ENCODE results near the gene MRPL57.
A peak's percentile ranks its signal among the peaks of the same experiment; 100 is the strongest.
"Not testable (repeated sequence)": the region's sequence is repeated elsewhere in the genome, so short reads cannot be mapped to it uniquely, and the experiment has no call there.

The MRPL57 gene

DNA sequence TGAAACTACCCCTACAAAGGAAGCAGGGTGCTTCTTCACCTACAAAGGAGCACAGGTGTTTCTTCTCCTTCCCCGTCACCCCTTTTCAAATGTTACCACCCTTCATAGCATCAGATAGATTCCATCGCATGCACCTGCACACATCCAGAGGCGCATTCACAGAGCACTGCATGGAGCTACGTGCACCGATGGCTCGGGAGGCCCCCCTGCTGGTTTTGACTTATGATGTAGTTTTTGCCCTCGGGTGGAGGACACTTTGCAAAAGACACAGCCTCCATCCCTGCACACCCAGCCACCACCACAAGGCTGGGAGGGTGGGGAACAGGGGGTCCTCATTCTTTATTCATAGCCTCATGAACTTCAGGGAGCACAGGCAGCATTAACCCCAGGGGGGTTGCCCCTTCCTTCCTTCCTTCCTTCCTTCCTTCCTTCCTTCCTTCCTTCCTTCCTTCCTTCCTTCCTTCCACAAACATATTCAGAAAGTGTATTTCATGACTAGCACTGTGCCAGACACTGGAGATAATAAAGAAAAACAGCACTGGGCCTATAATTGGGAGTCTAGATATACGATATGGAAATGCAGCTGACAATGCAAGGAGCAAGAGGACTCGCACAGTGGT lies 21.3 kb downstream of the MRPL57 start:
- DNase-seq, result not testable (repeated sequence)

GRCh38 chr13:21198391-21198790 lies 21.9 kb downstream of the MRPL57 start:
- not testable (repeated sequence) for DNase-seq

DNA sequence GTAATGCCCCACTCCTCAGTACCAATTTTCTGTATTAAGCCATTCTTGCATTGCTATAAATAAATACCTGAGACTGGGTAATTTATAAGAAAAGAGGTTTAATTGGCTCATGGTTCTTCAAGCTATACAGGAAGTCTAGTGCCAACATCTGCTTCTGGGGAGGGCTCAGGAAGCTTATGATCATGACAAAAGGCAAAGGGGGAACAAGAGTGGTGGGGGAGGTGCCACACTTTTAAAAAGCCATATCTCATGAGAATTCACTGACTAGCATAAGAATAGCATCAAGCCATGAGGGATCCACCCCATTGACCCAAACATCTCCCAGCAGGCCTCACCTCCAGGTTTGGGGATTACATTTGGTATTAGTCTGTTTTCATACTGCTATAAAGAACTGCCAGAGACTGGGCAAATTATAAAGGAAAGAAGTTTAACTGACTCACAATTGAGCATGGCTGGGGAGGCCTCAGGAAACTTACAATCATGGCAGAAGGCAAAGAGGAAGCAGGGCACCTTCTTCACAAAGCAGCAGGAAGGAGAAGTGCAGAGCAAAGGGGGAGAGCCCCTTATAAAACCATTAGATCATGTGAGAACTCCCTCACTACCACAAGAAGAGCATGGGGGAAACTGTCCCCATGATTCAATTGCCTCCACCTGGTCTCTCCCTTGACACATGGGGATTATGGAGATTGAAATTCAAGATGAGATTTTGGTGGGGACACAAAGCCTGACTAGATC lies 25.2 kb downstream of the MRPL57 start:
- DNase-seq, result not testable (repeated sequence)

- no peak for DNase-seq
These were observed 26.5 kb downstream of the MRPL57 start for GRCh38 chr13:21202767-21203531.

GRCh38 chr13:21208652-21209154 lies 32.2 kb downstream of the MRPL57 start:
- no peak for DNase-seq

DNA sequence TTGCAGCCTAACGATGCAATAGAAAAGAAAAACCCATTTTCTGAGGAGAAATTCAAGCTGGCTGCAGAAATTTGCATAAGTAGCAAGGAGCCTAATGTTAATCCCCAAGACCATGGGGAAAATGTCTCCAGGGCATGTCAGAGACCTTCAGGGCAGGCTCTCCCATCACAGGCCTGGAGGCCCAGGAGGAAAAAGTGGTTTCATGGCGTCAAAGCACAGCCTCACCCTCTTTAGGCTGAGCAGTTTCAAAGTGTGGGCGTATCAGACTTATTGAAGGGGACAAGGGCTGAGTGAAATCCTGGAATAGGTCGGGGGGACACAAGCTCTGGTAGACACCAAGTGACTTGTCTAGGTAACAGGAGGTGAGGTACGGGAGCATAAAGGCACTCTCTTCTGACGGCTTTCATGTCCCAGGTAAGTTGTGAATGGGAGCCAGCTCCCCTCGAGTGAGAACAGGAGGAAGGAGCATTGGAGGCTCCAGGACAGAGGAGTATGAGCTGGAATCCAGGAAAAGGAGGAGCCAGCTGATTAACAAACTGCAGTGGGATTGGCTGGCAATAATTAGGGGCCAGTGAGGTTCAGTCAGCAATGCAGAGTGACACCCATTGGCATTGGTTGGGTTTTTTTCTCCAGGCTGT lies 35.8 kb downstream of the MRPL57 start:
- no peak for DNase-seq

GRCh38 chr13:21215419-21215818 lies 39.0 kb downstream of the MRPL57 start:
- not testable (repeated sequence) for DNase-seq

GRCh38 chr13:21216332-21216731 lies 39.9 kb downstream of the MRPL57 start:
- no peak for DNase-seq

- DNase-seq, result peak; percentile 10
These were observed 42.0 kb downstream of the MRPL57 start for GRCh38 chr13:21218351-21219035.

DNA sequence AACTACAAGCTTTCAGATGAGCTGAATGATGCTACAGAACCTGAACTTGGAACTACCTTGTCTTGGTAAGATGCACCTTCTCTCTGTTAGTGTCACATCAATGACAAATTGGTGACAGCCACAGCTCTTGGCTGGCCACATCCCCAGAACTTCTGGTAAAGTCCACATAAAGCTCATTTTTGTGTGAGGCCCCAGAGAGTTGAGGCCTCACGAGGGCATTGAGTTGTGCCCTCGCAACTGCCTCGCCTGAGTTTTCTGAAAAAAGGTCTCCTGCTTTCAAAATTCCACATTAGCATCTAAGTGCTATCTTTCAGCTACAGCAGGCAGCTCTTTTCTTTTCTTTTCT lies 42.6 kb downstream of the MRPL57 start:
- no peak for DNase-seq

DNA sequence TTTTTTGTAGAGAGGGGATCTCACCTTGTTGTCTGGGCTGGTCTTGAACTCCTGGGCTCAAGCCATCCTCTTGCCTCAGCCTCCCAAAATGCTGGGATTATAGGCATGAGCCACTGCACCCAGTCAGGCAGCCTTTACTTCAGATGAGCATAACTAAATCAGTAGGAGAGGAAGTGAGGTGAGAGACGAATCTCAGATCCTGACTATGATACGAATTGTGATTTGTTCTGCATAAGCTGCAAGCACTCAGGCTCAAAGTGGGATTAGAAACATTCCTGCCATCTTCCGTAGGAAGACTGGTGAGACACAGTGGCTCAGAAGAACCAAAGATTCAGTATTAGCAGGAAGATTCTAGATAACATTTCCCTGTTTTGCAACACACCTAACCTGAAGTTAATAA lies 43.3 kb downstream of the MRPL57 start:
- not testable (repeated sequence) for DNase-seq

- no peak for DNase-seq
These were observed 44.8 kb downstream of the MRPL57 start for GRCh38 chr13:21221268-21221667.

GRCh38 chr13:21225082-21225481 lies 48.6 kb downstream of the MRPL57 start:
- no peak for DNase-seq

DNA sequence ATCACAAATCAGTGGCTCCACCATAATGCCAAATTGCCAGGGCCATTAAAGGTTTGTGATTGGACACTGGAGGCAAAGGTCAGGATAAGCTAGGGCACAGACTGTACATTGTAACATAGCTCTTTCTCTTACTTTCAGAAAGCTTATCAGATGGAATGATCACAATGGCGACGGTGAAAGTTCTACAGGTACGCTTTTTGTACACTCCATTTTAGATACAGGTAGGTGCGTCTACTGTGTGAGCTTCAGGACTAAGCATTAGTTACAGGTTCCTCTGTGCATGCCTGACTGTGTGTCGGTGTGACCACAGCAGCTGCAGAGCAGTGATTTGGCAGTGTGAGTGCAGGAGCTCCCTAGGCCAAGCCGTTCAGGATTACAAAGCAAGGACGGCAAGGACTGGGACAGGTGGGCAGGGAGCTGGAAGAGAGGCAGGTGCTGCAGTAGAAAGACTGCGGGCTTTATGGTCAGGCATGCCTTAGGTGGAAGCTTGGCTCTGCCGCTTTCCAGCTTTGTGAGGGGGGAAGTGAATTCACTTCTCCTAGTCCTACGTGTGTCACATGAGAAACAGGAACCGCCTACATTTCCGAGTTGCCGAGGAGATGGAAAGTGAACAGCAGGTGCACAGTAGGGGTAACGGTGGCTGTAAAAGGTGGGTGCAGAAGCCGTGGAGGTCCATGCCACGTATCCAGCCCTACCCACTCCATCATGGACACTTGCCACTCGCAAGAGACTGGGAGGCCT lies 49.6 kb downstream of the MRPL57 start:
- no peak for DNase-seq

DNA sequence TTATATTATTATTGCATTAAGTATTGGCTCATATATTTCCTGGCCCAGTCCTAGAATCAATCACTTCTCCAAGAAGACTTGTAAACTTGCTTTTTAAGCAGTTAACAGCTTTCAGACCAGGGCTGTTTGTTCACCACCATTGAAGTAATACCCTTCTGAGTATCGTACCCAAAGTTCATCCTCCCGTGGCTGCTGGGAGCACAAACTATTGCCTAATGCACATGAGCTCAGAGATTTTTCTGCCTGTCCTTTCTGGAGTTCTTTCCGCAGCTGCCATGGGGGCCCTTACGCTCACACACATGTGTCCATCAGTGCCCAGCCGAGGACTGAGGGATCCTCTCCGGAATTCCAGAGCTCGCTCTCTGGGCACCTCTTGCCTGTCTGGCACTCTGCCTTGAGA lies 51.5 kb downstream of the MRPL57 start:
- no peak for DNase-seq
